GM23248 (cell line): ENCODE results near the gene PNPLA8. TPM values are rescaled to one million over a fixed set of nuclear protein-coding genes. Genes with fewer than 3 reads are reported as not detected.
A peak's percentile ranks its signal among the peaks of the same experiment; 100 is the strongest.

ENCODE experiments used
- DNase-seq: peaks from one replicate; pipeline ENCODE4 v3.0.0-alpha.2; 2015
- H2AFZ ChIP-seq: fragments of 200-600 bp; sonication (generic); 2 replicates; pipeline ENCODE4 v1.6.1; 2016; ENCODE audit warnings: antibody characterized with exemption
- H3F3A ChIP-seq: fragments of 200-600 bp; sonication (generic); 2 replicates; pipeline ENCODE4 v1.6.1; 2016; ENCODE audit warnings: mild to moderate bottlenecking, antibody characterized with exemption, mixed run types; ENCODE audit not compliant: insufficient read depth
- H3K27ac ChIP-seq: fragments of 200-600 bp; sonication (generic); 2 replicates; pipeline ENCODE4 v1.5.1; 2016; ENCODE audit warnings: mild to moderate bottlenecking
- H3K27me3 ChIP-seq: fragments of 200-600 bp; sonication (generic); replicated peaks from 2 replicates; pipeline ENCODE4 v1.6.1; 2016; ENCODE audit warnings: mild to moderate bottlenecking; ENCODE audit not compliant: insufficient read depth
- H3K36me3 ChIP-seq: fragments of 200-600 bp; sonication (generic); 2 replicates; pipeline ENCODE4 v1.6.1; 2016; ENCODE audit warnings: low read depth, mild to moderate bottlenecking
- H3K4me1 ChIP-seq: fragments of 200-600 bp; sonication (generic); 2 replicates; pipeline ENCODE4 v1.6.1; 2016; ENCODE audit warnings: mild to moderate bottlenecking; ENCODE audit not compliant: insufficient read depth
- H3K4me2 ChIP-seq: fragments of 200-600 bp; sonication (generic); one replicate; pipeline ENCODE4 v1.6.1; 2016; ENCODE audit warnings: mild to moderate bottlenecking; ENCODE audit not compliant: unreplicated experiment
- H3K4me3 ChIP-seq: fragments of 200-600 bp; sonication (generic); 2 replicates; pipeline ENCODE4 v1.5.1; 2016; ENCODE audit warnings: mild to moderate bottlenecking
- H3K79me2 ChIP-seq: fragments of 200-600 bp; sonication (generic); 2 replicates; pipeline ENCODE4 v1.6.1; 2016; ENCODE audit warnings: mild to moderate bottlenecking; ENCODE audit not compliant: insufficient read depth
- H3K9ac ChIP-seq: fragments of 200-600 bp; sonication (generic); 2 replicates; pipeline ENCODE4 v1.6.1; 2016; ENCODE audit warnings: mild to moderate bottlenecking
- H3K9me2 ChIP-seq: fragments of 200-600 bp; sonication (generic); 2 replicates; pipeline ENCODE4 v1.6.1; 2016; ENCODE audit warnings: mixed run types, mild to moderate bottlenecking, moderate library complexity; ENCODE audit not compliant: insufficient read depth
- H3K9me3 ChIP-seq: fragments of 200-600 bp; sonication (generic); one replicate; pipeline ENCODE4 v1.6.1; 2017; ENCODE audit warnings: low read depth
- H4K20me1 ChIP-seq: fragments of 200-600 bp; sonication (generic); 2 replicates; pipeline ENCODE4 v1.6.0; 2016; ENCODE audit not compliant: insufficient read depth
- EZH2 ChIP-seq: fragments of 200-600 bp; sonication (generic); IDR thresholded peaks from 2 replicates; pipeline ENCODE4 v1.6.1; 2018; ENCODE audit warnings: antibody characterized with exemption, mild to moderate bottlenecking; ENCODE audit not compliant: insufficient read depth, poor library complexity, severe bottlenecking
- EZH2phosphoT487 ChIP-seq: fragments of 200-600 bp; sonication (generic); IDR thresholded peaks from 2 replicates; pipeline ENCODE4 v1.6.1; 2018; ENCODE audit warnings: antibody characterized with exemption, moderate library complexity, mild to moderate bottlenecking, low read depth; ENCODE audit not compliant: insufficient read depth
- WGBS, 2 experiments: methylation state at CpG; one replicate each; pipeline ENCODE4 v1.1.6; 2015 to 2017; ENCODE audit warnings: low lambda C conversion rate in 2 of 2, low coverage in 1 of 2; ENCODE audit errors: missing lambda C conversion rate in 2 of 2; 5-methylcytosine and 5-hydroxymethylcytosine counted together
- in situ Hi-C: fragments of 300-500 bp; cut with MboI; formaldehyde crosslinking; loops from 2 replicates; pipeline ENCODE4 v1.15.0; 2020
- polyA plus RNA-seq: library from polyadenylated mRNA; unstranded; fragments of >200 nt; fragmentation: Nextera tagmentation; extraction: Ambion mirVana; gene quantifications from 2 replicates; pipeline ENCODE4 v1.2.1, GENCODE V29; 2016
- total RNA-seq: library from RNA; depleted of rRNA; stranded (reverse); fragments of >200 nt; shearing (Covaris generic); gene quantifications from 2 replicates; pipeline ENCODE4 v1.2.3, GENCODE V29; 2014

PNPLA8 gene
- total and polyA plus RNA-seq, 2 experiments from 2014 or later, result 29.1 to 33.4 TPM

- peak; percentile 11 for DNase-seq
- Histone ChIP-seq H3K4me1 (peaks cover 10% of the 10 kb centered on the region; the same call in 1 of the 2 replicates), H3K9me3 (no peaks in the 10 kb centered on the region), H3K9ac (no peak overlapping the region), H3K79me2 (peaks cover 5% of the 10 kb centered on the region), H4K20me1 (no peaks in the 10 kb centered on the region), H2AFZ (no peak overlapping the region), H3K9me2 (no peaks in the 10 kb centered on the region), H3F3A (peaks cover 23% of the 10 kb centered on the region; the same call in 1 of the 2 replicates), H3K27me3 (no peaks in the 10 kb centered on the region), H3K4me3 (no peak overlapping the region), H3K4me2 (no peak overlapping the region), H3K27ac (no peak overlapping the region), H3K36me3 (peaks cover 21% of the 10 kb centered on the region)
- WGBS, 2 experiments, result 100% methylated on average over 1 of the region's 1 CpG
- TF ChIP-seq EZH2, result no peak
- no peak for TF ChIP-seq EZH2phosphoT487
- in situ Hi-C loops, result loop anchor here (25.0 kb wide), 1 partner anchor 312 kb away; no protein-coding TSS in a partner anchor
These were observed 26.4 kb downstream of the PNPLA8 start for GRCh38 chr7:108499566-108499965.

- no peaks in the 10 kb centered on the region for H3K9me3 ChIP-seq
- H3K27me3 ChIP-seq, result no peaks in the 10 kb centered on the region
- H3K4me3 ChIP-seq, result no peak overlapping the region
- DNase-seq, result no peak
- WGBS, 2 experiments, result 88 to 91% methylated on average over 6 of the region's 6 CpGs
- H3F3A ChIP-seq, result peaks cover 12% of the 10 kb centered on the region; the same call in 1 of the 2 replicates
- H3K9ac ChIP-seq, result no peak overlapping the region
- in situ Hi-C loops, result loop anchor here (25.0 kb wide), 1 partner anchor 311 kb away; no protein-coding TSS in a partner anchor
- H3K27ac ChIP-seq, result no peak overlapping the region
- H3K36me3 ChIP-seq, result peaks cover 21% of the 10 kb centered on the region
- no peak overlapping the region for H2AFZ ChIP-seq
- no peak overlapping the region for H3K4me2 ChIP-seq
- H3K9me2 ChIP-seq, result no peaks in the 10 kb centered on the region
- no peaks in the 10 kb centered on the region for H4K20me1 ChIP-seq
- H3K79me2 ChIP-seq, result peaks cover 4% of the 10 kb centered on the region; the same call in 1 of the 2 replicates
- no peak for TF ChIP-seq EZH2phosphoT487
- peaks cover 4% of the 10 kb centered on the region; the same call in 1 of the 2 replicates for H3K4me1 ChIP-seq
These were observed 27.5 kb downstream of the PNPLA8 start for GRCh38 chr7:108498481-108498880.

GRCh38 chr7:108497082-108497725, 28.7 kb downstream of the PNPLA8 start:
- H3K4me2 ChIP-seq, result no peak overlapping the region

GRCh38 chr7:108492742-108493141, 33.2 kb downstream of the PNPLA8 start:
- in situ Hi-C loops, result loop anchor here (25.0 kb wide), 1 partner anchor 305 kb away; no protein-coding TSS in a partner anchor
- no peak for DNase-seq
- Histone ChIP-seq H3K4me2 (no peak overlapping the region), H3K27ac (no peak overlapping the region), H3K79me2 (no peaks in the 10 kb centered on the region), H3K4me3 (no peak overlapping the region), H3K4me1 (peaks cover 2% of the 10 kb centered on the region; the same call in 1 of the 2 replicates), H2AFZ (no peak overlapping the region), H3F3A (peaks cover 5% of the 10 kb centered on the region; the same call in 1 of the 2 replicates), H3K9me2 (no peaks in the 10 kb centered on the region), H3K36me3 (peaks cover 8% of the 10 kb centered on the region), H3K9me3 (no peaks in the 10 kb centered on the region), H3K27me3 (no peaks in the 10 kb centered on the region), H4K20me1 (no peaks in the 10 kb centered on the region; the same call in 1 of the 2 replicates), H3K9ac (no peak overlapping the region)
- WGBS, 2 experiments, result 95 to 96% methylated on average over 4 of the region's 4 CpGs
- no peak for TF ChIP-seq EZH2
- no peak for TF ChIP-seq EZH2phosphoT487

More at GRCh38 chr7:108497082-108497725, 28.7 kb downstream of the PNPLA8 start:
- no peaks in the 10 kb centered on the region; the same call in 1 of the 2 replicates for H4K20me1 ChIP-seq
- peaks cover 21% of the 10 kb centered on the region for H3K36me3 ChIP-seq
- in situ Hi-C loops, result loop anchor here (25.0 kb wide), 1 partner anchor 310 kb away; no protein-coding TSS in a partner anchor
- H3K9me3 ChIP-seq, result no peaks in the 10 kb centered on the region
- H3K9me2 ChIP-seq, result no peaks in the 10 kb centered on the region
- H3F3A ChIP-seq, result peaks cover 7% of the 10 kb centered on the region; the same call in 1 of the 2 replicates
- no peak overlapping the region for H3K27ac ChIP-seq
- H3K9ac ChIP-seq, result no peak overlapping the region
- peaks cover 4% of the 10 kb centered on the region; the same call in 1 of the 2 replicates for H3K79me2 ChIP-seq
- no peak for TF ChIP-seq EZH2
- TF ChIP-seq EZH2phosphoT487, result no peak
- peak; percentile 69 for DNase-seq
- H3K4me3 ChIP-seq, result no peak overlapping the region
- H2AFZ ChIP-seq, result no peak overlapping the region
- H3K4me1 ChIP-seq, result no peaks in the 10 kb centered on the region
- H3K27me3 ChIP-seq, result no peaks in the 10 kb centered on the region
- WGBS, 2 experiments, result 83 to 88% methylated on average over 3 of the region's 3 CpGs
